Muscle of leg (tissue), 11 donors: Measurements from ENCODE around the gene GDF7. TPM values are rescaled to one million over a fixed set of nuclear protein-coding genes. Genes with fewer than 3 reads are reported as not detected.

Source experiments
- DNase-seq: peaks from one replicate; pipeline ENCODE4 v3.0.0; 2013
- H3K27ac ChIP-seq: one replicate; pipeline ENCODE4 v1.5.1; 2013; ENCODE audit warnings: mild to moderate bottlenecking, low read length, control low read depth
- H3K27me3 ChIP-seq: one replicate; pipeline ENCODE4 v1.6.1; 2013; ENCODE audit warnings: low read length; ENCODE audit not compliant: control insufficient read depth, insufficient read depth
- H3K36me3 ChIP-seq: one replicate; pipeline ENCODE4 v1.6.1; 2013; ENCODE audit warnings: low read length; ENCODE audit not compliant: control insufficient read depth, insufficient read depth
- H3K4me1 ChIP-seq: one replicate; pipeline ENCODE4 v1.6.1; 2013; ENCODE audit warnings: low read length; ENCODE audit not compliant: control insufficient read depth, insufficient read depth
- H3K4me3 ChIP-seq: one replicate; pipeline ENCODE4 v1.5.1; 2013; ENCODE audit warnings: low read length, control low read depth
- H3K9me3 ChIP-seq: replicated peaks from 2 replicates; pipeline ENCODE4 v1.6.1; 2013; ENCODE audit warnings: low read depth, low read length; ENCODE audit not compliant: control insufficient read depth
- WGBS: methylation state at CpG from one replicate; pipeline ENCODE4 v1.1.5; 2013; ENCODE audit warnings: missing lambda C conversion rate; ENCODE audit not compliant: insufficient coverage; 5-methylcytosine and 5-hydroxymethylcytosine counted together
- polyA plus RNA-seq, 8 donors: library from polyadenylated mRNA; unstranded; fragments of 120-200 nt; gene quantifications; one replicate each; pipeline versions ENCODE4 v1.2.1 to v1.2.3, GENCODE V29; 2013; ENCODE audit warnings: inconsistent platforms in 1 of 8, low replicate concordance in 1 of 8; ENCODE audit not compliant: insufficient read length in 8 of 8, insufficient read depth in 1 of 8
- total RNA-seq: library from RNA; stranded (reverse); fragments of 120-200 nt; gene quantifications from one replicate; pipeline ENCODE4 v1.2.4, GENCODE V29; 2013

Gene GDF7
- total and polyA plus RNA-seq, 9 donors = 0.29 to 0.81 (median 0.56) TPM

DNA sequence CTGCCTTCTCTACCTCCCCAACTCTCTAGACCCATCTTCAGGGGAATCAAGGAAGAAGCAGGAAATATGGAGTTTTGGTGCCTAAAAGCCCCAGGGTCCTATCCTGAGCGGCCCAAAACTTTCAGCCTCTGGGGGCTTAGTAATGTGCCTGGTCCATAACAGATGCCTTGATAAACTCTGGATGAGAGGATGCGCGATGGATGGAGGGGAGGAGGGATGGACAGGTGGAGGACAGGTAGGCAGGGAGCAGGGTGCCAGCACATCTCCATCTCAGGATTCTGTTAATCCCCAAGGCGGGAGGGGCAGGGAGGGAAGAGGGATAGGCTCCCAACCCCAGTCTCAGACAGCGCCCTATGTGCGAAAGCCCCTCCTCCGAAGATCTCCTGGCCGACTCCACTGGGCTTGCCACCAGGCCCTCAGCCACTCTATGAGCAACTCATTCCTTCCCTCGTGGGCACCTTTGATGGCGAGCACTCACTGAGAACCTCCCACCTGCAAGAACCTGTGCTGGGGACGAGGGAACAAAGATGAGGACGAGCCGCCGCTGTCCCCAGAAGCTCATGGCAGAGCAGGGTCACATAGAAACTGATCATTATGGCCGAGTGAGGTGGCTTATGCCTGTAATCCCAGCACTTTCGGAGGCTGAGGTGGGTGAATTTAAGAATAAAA is 39.1 kb upstream of the GDF7 start:
- H3K27me3 ChIP-seq = no peaks in the 10 kb centered on the region
- DNase-seq = no peak
- no peak overlapping the region for H3K4me3 ChIP-seq
- H3K27ac ChIP-seq = no peak overlapping the region
- 87% methylated on average over 15 of the region's 16 CpGs for WGBS
- H3K9me3 ChIP-seq = no peaks in the 10 kb centered on the region
- peaks cover 22% of the 10 kb centered on the region for H3K36me3 ChIP-seq
- peaks cover 55% of the 10 kb centered on the region for H3K4me1 ChIP-seq

DNA sequence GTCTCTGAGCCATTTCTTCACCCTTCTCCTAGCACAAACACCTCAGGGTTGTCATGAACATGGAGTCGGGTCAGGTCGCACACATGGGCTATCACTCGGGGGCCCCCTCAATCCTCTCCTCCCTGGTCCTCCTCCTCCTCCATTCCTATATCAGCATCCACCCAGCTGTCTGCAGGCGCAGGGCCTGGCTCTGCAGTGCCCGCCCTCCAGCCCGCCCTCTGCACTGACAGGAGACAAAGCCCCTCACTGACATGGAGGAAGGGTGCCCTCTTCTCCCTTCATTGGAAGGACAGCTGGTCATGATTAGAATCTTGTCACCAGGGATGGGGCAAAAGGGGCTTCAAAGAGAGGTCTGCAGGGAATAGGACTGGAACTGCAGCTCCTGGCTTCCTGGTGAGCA is 37.8 kb upstream of the GDF7 start:
- Histone ChIP-seq H3K9me3 (no peaks in the 10 kb centered on the region), H3K27ac (no peak overlapping the region), H3K4me3 (no peak overlapping the region), H3K27me3 (no peaks in the 10 kb centered on the region), H3K36me3 (peaks cover 11% of the 10 kb centered on the region), H3K4me1 (peaks cover 55% of the 10 kb centered on the region)
- 84% methylated on average over 5 of the region's 6 CpGs for WGBS
- no peak for DNase-seq

DNA sequence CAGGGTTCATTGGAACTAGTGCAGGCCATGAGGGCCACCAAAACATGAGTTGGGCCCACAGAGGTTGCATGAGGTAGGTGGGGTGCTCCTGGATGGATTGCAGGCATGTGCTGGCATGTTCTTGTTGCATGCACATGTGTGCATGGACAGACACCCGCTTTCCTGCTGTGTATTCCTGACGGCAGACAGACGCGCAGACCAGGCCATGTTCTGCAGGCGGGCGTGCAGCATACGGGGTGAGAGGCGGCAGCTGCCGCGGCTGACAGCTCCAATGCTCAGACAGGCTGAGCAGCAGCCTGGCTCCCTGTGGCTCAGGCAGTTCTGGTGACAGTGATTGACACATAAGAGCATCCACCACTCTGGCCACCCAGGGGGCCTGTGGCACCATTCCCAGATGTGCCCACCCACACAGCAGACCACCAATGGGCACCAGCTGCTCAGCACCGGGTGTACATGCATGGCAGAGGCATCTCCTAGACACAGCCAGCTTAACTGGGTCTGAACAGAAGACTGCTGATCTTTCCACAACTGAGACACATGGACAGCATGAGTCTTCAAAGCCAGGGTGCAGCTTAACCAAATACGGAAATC is 37.3 kb upstream of the GDF7 start:
- Histone ChIP-seq H3K36me3 (peaks cover 6% of the 10 kb centered on the region), H3K27ac (no peak overlapping the region), H3K27me3 (no peaks in the 10 kb centered on the region), H3K4me1 (peaks cover 55% of the 10 kb centered on the region), H3K9me3 (no peaks in the 10 kb centered on the region), H3K4me3 (no peak overlapping the region)
- no peak for DNase-seq
- 68% methylated on average over 11 of the region's 12 CpGs for WGBS

DNA sequence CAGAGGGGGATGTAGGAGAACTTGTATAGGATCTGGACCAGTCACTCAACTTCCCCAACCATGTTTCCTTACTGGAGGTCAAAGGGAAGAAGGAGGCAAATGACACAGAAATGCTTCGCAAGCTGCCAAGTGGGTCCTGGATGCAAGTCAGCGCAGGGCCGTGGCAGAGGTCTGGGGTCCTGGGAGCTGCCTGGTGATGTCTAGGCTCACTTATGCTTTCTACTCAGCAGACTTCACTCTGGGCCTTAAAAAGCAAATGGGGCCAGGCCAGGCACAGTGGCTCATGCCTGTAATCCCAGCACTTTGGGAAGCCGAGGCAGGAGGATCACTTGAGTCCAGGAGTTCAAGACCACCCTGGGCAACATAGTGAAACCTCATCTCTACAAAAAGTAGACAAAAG is 36.0 kb upstream of the GDF7 start:
- H3K4me3 ChIP-seq = no peak overlapping the region
- H3K4me1 ChIP-seq = peaks cover 54% of the 10 kb centered on the region
- 98% methylated on average over 3 of the region's 4 CpGs for WGBS
- H3K27me3 ChIP-seq = no peaks in the 10 kb centered on the region
- peaks cover under 1% of the 10 kb centered on the region for H3K36me3 ChIP-seq
- H3K9me3 ChIP-seq = no peaks in the 10 kb centered on the region
- H3K27ac ChIP-seq = no peak overlapping the region
- DNase-seq = no peak

DNA sequence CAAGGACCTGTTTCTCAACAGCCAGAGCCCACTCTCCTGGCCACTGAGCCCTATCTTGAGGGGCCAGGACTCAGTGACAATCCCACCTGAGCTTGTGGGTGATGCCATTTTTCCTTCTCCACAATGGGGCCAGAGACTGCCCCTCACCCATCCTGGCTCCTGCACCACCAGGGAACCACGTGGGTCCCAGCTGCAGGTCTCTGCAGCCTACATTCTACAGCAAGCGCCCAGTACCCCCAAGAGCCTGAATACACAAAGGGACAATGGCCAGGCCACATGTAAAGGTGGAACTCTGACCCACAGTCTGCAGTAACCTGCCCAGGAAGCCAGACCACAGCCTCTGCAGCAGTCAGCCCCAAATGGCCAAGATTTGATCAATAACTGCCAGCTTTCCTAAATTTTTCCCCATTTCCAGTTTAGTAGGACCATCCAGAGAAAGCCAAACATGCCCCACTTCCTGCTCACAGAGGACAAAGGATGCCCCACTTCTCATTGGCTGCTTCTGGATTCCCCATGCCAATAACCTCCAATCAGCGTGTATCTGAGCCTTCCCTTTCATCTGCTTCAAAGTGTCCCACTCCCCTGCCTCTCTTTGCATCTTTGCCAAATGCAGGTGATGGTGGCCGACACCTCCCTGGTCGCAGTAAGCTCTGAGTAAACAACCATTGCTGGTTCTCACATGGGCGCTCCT is 35.2 kb upstream of the GDF7 start:
- peaks cover 47% of the 10 kb centered on the region for H3K4me1 ChIP-seq
- H3K36me3 ChIP-seq = peaks cover 5% of the 10 kb centered on the region
- no peak overlapping the region for H3K27ac ChIP-seq
- H3K4me3 ChIP-seq = no peak overlapping the region
- H3K9me3 ChIP-seq = no peaks in the 10 kb centered on the region
- no peaks in the 10 kb centered on the region for H3K27me3 ChIP-seq
- WGBS = 88% methylated on average over 6 of the region's 6 CpGs
- DNase-seq = no peak

- Histone ChIP-seq H3K36me3 (peaks cover 10% of the 10 kb centered on the region), H3K4me3 (no peak overlapping the region), H3K9me3 (no peaks in the 10 kb centered on the region), H3K27me3 (no peaks in the 10 kb centered on the region), H3K4me1 (peaks cover 41% of the 10 kb centered on the region), H3K27ac (no peak overlapping the region)
- no peak for DNase-seq
- 92% methylated on average over 4 of the region's 7 CpGs for WGBS
These were observed 34.4 kb upstream of the GDF7 start for GRCh38 chr2:20632446-20632990.

- no peaks in the 10 kb centered on the region for H3K27me3 ChIP-seq
- no peaks in the 10 kb centered on the region for H3K9me3 ChIP-seq
- 100% methylated on average over 1 of the region's 4 CpGs for WGBS
- H3K27ac ChIP-seq = no peak overlapping the region
- no peak for DNase-seq
- H3K36me3 ChIP-seq = peaks cover 10% of the 10 kb centered on the region
- no peak overlapping the region for H3K4me3 ChIP-seq
- peaks cover 41% of the 10 kb centered on the region for H3K4me1 ChIP-seq
These were observed 33.9 kb upstream of the GDF7 start for GRCh38 chr2:20633001-20633400.

GRCh38 chr2:20633794-20634506 is 33.0 kb upstream of the GDF7 start:
- Histone ChIP-seq H3K4me1 (peaks cover 41% of the 10 kb centered on the region), H3K4me3 (no peak overlapping the region), H3K27ac (peak overlapping the region; percentile 35), H3K27me3 (no peaks in the 10 kb centered on the region), H3K36me3 (peaks cover 15% of the 10 kb centered on the region), H3K9me3 (no peaks in the 10 kb centered on the region)
- 71% methylated on average over 18 of the region's 18 CpGs for WGBS
- DNase-seq = peak; percentile 57

- DNase-seq = peak; percentile 62
- H3K27ac ChIP-seq = peak overlapping the region; percentile 35
- H3K27me3 ChIP-seq = no peaks in the 10 kb centered on the region
- peaks cover 18% of the 10 kb centered on the region for H3K36me3 ChIP-seq
- no peak overlapping the region for H3K4me3 ChIP-seq
- 52% methylated on average over 6 of the region's 9 CpGs for WGBS
- peaks cover 35% of the 10 kb centered on the region for H3K4me1 ChIP-seq
- H3K9me3 ChIP-seq = no peaks in the 10 kb centered on the region
These were observed 32.3 kb upstream of the GDF7 start for GRCh38 chr2:20634507-20635112.
